VCaP (cell line): Measurements from ENCODE around the gene DUOXA1.
"Not testable (repeated sequence)": the region's sequence is repeated elsewhere in the genome, so short reads cannot be mapped to it uniquely, and the experiment has no call there.

Experiments
- H3K27ac ChIP-seq: fragments of 450-650 bp; 2 replicates; pipeline ENCODE4 v1.5.1; 2017
- TF ChIP-seq, protein P1 (sequence below): fragments of 450-650 bp; conservative IDR thresholded peaks from 2 replicates; pipeline ENCODE4 v1.5.1; 2017; ENCODE audit warnings: mild to moderate bottlenecking, moderate library complexity

The DUOXA1 gene

GRCh38 chr15:45107941-45108630, 21.6 kb downstream of the DUOXA1 start:
- no peak overlapping the region for H3K27ac ChIP-seq
- TF ChIP-seq, protein P1, sequence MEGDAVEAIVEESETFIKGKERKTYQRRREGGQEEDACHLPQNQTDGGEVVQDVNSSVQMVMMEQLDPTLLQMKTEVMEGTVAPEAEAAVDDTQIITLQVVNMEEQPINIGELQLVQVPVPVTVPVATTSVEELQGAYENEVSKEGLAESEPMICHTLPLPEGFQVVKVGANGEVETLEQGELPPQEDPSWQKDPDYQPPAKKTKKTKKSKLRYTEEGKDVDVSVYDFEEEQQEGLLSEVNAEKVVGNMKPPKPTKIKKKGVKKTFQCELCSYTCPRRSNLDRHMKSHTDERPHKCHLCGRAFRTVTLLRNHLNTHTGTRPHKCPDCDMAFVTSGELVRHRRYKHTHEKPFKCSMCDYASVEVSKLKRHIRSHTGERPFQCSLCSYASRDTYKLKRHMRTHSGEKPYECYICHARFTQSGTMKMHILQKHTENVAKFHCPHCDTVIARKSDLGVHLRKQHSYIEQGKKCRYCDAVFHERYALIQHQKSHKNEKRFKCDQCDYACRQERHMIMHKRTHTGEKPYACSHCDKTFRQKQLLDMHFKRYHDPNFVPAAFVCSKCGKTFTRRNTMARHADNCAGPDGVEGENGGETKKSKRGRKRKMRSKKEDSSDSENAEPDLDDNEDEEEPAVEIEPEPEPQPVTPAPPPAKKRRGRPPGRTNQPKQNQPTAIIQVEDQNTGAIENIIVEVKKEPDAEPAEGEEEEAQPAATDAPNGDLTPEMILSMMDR, result no peak

DNA sequence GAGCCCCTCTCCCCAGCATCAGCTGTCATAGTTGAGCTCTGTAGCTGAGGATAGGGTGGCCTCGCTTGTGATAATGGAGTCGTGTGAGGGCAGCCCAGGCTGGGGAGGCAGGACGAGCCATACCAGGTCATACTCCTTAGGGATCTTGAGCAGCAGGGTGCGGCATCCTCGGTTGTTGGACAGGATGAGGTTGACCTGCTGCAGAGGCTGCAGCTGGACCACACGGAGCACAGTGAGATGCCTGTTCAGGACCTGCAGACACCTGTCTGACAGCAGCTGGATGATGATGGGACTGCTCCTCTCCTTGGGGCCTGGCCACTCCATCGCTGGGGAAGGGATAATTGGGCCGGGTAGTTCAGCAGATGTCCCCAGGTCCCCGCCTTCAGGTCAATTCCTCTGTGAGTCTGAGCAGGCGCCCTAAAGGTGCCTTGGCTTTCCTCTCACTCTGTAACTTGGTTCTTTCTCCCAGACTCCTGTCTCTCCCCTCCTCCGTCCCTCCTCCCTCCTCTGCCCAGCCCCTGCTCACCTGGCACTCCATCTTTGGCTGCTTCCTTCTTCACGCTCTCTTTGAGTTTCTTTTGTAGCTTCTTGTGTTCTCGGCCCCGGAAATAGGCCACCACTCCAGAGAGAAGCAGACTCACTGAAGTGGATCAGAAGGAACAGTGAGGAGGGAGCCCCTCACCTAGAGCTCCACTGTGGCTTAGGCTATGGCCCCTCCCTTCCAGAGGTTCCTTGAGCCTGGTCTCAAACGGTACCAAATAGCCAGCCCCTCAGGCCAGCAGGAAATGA, 23.5 kb downstream of the DUOXA1 start:
- TF ChIP-seq, protein P1, result no peak
- H3K27ac ChIP-seq, result no peak overlapping the region

GRCh38 chr15:45105586-45105985, 24.1 kb downstream of the DUOXA1 start:
- H3K27ac ChIP-seq, result no peak overlapping the region
- TF ChIP-seq, protein P1, result no peak

DNA sequence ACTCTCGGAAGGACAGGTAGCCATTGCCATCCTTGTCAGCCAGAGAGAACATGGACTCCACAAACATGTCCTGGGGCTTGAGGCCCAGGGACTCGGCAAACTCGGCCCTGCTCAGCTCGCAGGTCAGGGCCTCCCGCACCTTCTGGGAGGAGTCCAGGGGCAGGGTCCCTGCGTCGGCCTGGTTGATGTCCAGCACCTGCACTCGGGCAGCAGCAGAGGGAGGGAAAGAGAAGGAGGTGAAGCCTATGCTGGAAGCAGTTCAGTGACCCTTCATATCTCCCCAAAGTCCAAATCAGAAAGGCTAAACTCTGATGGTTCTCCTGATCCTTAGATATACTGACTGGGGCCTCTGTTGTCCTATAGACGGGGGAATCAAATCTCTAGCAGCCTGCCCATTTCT, 25.5 kb downstream of the DUOXA1 start:
- H3K27ac ChIP-seq, result not testable (repeated sequence)

DNA sequence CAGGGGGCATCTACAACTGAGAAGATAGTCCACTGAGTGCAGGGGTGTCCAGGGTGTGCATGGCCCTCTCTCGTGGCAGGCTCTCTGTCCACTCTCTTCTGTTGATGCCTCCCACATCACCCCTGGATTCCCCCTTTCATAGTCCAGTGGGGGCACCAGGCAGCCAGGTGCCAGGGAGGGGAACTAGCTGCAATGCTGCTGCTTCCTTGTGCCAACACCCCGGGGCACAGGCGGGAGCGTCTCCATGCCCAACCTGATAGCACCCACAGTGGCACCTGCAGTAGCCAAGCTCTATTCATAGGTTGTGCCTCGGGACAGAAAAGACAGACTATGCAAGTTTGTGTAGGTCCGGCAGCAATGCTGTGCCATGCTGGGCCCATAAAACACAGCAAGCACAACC, 27.5 kb downstream of the DUOXA1 start:
- no peak overlapping the region for H3K27ac ChIP-seq
- TF ChIP-seq, protein P1, result no peak

GRCh38 chr15:45101749-45102148, 27.9 kb downstream of the DUOXA1 start:
- TF ChIP-seq, protein P1, result no peak

DNA sequence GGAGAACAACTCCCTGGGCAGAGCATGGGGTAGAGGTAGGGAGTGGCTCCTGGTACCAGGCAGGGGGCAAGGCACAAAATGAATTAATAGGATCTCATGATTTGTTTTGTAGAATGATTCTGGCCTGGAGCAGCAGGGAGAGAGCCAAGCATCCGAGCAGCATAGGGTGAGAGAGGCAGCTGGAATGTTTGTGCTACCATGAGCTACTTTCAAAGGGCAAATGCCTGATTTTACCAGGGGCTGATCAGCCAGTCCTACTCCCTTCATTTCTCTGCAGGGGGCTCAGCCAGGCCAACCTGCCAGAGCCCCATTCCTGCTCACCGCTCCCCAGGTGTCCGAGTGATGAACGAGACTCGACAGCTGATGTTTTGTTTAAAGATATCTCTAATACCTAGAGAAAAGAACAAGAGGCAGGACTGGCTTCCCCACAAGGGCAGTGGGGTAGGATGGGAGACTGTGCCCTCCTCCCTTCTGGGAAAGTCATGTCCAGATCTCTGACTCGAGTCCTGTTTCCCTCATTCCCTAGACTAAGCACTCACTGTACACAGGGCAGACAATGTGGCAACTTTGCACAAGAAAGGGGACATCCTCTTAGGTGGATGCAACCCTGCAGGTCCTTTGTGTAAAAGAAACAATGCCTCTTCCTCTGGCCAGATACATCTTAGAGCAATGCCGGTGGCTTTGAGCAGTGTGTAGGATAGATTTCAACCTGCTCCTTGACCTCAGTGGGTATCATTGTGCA, 28.6 kb downstream of the DUOXA1 start:
- TF ChIP-seq, protein P1, result no peak
- no peak overlapping the region for H3K27ac ChIP-seq

More at GRCh38 chr15:45101749-45102148, 27.9 kb downstream of the DUOXA1 start:
- no peak overlapping the region for H3K27ac ChIP-seq
